Ascending aorta (tissue), 2 donors: ENCODE data around the gene RAB11FIP2. TPM values are rescaled to one million over a fixed set of nuclear protein-coding genes. Genes with fewer than 3 reads are reported as not detected.
"Not testable (repeated sequence)": the region's sequence is repeated elsewhere in the genome, so short reads cannot be mapped to it uniquely, and the experiment has no call there.

Experiments
- DNase-seq, 2 donors: peaks; one replicate each; pipeline ENCODE4 v3.0.0-alpha.2; 2019; ENCODE audit warnings: low spot score in 2 of 2
- H3K27ac ChIP-seq, 2 donors: fragments of 200-600 bp; sonication (generic); one replicate each; pipeline ENCODE4 v1.5.1; 2016 to 2017; ENCODE audit warnings: mild to moderate bottlenecking in 1 of 2
- H3K27me3 ChIP-seq: fragments of 200-600 bp; sonication (generic); one replicate; pipeline ENCODE4 v1.5.1; 2017
- H3K36me3 ChIP-seq, 2 donors: fragments of 200-600 bp; sonication (generic); one replicate each; pipeline ENCODE4 v1.5.1; 2016
- H3K4me1 ChIP-seq, 2 donors: fragments of 200-600 bp; sonication (generic); one replicate each; pipeline ENCODE4 v1.5.1; 2016 to 2017; ENCODE audit warnings: mild to moderate bottlenecking in 1 of 2
- H3K4me3 ChIP-seq, 2 donors: fragments of 200-600 bp; sonication (generic); one replicate each; pipeline ENCODE4 v1.5.1; 2016 to 2017; ENCODE audit warnings: mild to moderate bottlenecking in 1 of 2
- H3K9me3 ChIP-seq, 2 donors: fragments of 200-600 bp; sonication (generic); one replicate each; pipeline ENCODE4 v1.5.1; 2016
- CTCF ChIP-seq, 3 experiments: fragments of 200-600 bp in 2 of 3; fragments of 450-650 bp in 1 of 3; sonication (generic) in 2 of 3; IDR thresholded peaks; one replicate each; pipeline ENCODE4 v1.5.1; 2016 to 2019; ENCODE audit warnings: antibody characterized with exemption in 3 of 3, mild to moderate bottlenecking in 1 of 3, moderate library complexity in 1 of 3
- intact Hi-C: fragments of 100-400 bp; cut with DNase I; formaldehyde crosslinking; loops from one replicate; pipeline ENCODE4 v1.15.1; 2023
- total RNA-seq: library from RNA; depleted of rRNA; stranded (reverse); fragments of >200 nt; gene quantifications from one replicate; pipeline ENCODE4 v1.1.0, GENCODE V29; 2016

Gene RAB11FIP2
- total RNA-seq, 1 donor from 2014 or later, result 2.8 TPM

- no peak for DNase-seq
- Histone ChIP-seq H3K9me3 (no peaks in the 10 kb centered on the region), H3K4me3 (no peak overlapping the region), H3K36me3 (no peaks in the 10 kb centered on the region), H3K4me1 (no peaks in the 10 kb centered on the region), H3K27me3 (no peaks in the 10 kb centered on the region), H3K27ac (no peak overlapping the region)
- no peak for TF ChIP-seq CTCF (IDR thresholded peaks at IDR 0.05)
- intact Hi-C loops, result no loop called here
These were observed 26.1 kb upstream of the RAB11FIP2 start for GRCh38 chr10:118072840-118073239.

- H3K27ac ChIP-seq, H3K4me3 ChIP-seq, H3K4me1 ChIP-seq, H3K27me3 ChIP-seq, H3K36me3 ChIP-seq, intact Hi-C loops, H3K9me3 ChIP-seq, DNase-seq: not testable (repeated sequence)
These were observed 20.6 kb upstream of the RAB11FIP2 start for GRCh38 chr10:118067389-118067788.

- H3K4me3 ChIP-seq, result no peak overlapping the region
- H3K4me1 ChIP-seq, result no peaks in the 10 kb centered on the region
- H3K9me3 ChIP-seq, result no peaks in the 10 kb centered on the region
- intact Hi-C loops, result no loop called here
- H3K36me3 ChIP-seq, result no peaks in the 10 kb centered on the region
- TF ChIP-seq CTCF (IDR thresholded peaks at IDR 0.05), result no peak
- DNase-seq, result no peak
- H3K27me3 ChIP-seq, result no peaks in the 10 kb centered on the region
- H3K27ac ChIP-seq, result no peak overlapping the region
These were observed 16.1 kb upstream of the RAB11FIP2 start for GRCh38 chr10:118062798-118063238.

GRCh38 chr10:118058371-118058770, 11.6 kb upstream of the RAB11FIP2 start:
- H3K36me3 ChIP-seq, result no peaks in the 10 kb centered on the region
- no peaks in the 10 kb centered on the region for H3K9me3 ChIP-seq
- intact Hi-C loops, result no loop called here
- no peak for DNase-seq
- no peak for TF ChIP-seq CTCF (IDR thresholded peaks at IDR 0.05)
- no peak overlapping the region for H3K4me3 ChIP-seq
- H3K4me1 ChIP-seq, result no peaks in the 10 kb centered on the region
- H3K27ac ChIP-seq, result no peak overlapping the region
- H3K27me3 ChIP-seq, result no peaks in the 10 kb centered on the region

GRCh38 chr10:118057361-118057760, 10.6 kb upstream of the RAB11FIP2 start:
- Histone ChIP-seq H3K36me3 (no peaks in the 10 kb centered on the region), H3K27ac (no peak overlapping the region), H3K27me3 (no peaks in the 10 kb centered on the region), H3K4me3 (no peak overlapping the region), H3K4me1 (no peaks in the 10 kb centered on the region), H3K9me3 (no peaks in the 10 kb centered on the region)
- no peak for TF ChIP-seq CTCF (IDR thresholded peaks at IDR 0.05)
- no peak for DNase-seq
- intact Hi-C loops, result no loop called here

GRCh38 chr10:118054383-118054782, 7.6 kb upstream of the RAB11FIP2 start:
- TF ChIP-seq CTCF (IDR thresholded peaks at IDR 0.05), result no peak
- Histone ChIP-seq H3K4me1 (no peaks in the 10 kb centered on the region), H3K27me3 (no peaks in the 10 kb centered on the region), H3K27ac (no peak overlapping the region), H3K4me3 (no peak overlapping the region), H3K9me3 (no peaks in the 10 kb centered on the region), H3K36me3 (no peaks in the 10 kb centered on the region)
- intact Hi-C loops, result no loop called here
- DNase-seq, result no peak
